Activated naive CD4-positive, alpha-beta T cell treated with Interleukin-2 at 50 U/mL for 16 hours (primary cell): ENCODE measurements around the gene TRAFD1.

Experiments
- DNase-seq: peaks from one replicate; pipeline ENCODE4 v3.0.0-alpha.2; 2020

Gene TRAFD1

DNA sequence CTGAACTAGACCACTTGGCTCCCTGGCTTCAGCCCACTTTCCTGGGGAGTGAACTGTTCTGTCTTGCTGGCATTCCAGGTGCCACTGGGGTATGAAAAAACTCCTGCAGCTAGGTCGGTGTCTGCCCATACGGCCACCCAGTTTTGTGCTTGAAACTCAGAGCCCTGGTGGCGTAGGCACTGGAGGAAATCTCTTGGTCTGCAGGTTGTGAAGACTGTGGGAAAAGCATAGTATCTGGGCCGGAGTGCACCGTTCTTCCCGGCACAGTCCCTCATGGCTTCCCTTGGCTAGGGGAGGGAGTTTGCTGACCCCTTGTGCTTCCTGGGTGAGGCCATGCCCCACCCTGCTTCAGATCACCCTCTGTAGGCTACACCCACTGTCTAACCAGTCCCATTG is 33.8 kb downstream of the TRAFD1 start:
- no peak for DNase-seq

GRCh38 chr12:112160611-112161010 is 35.3 kb downstream of the TRAFD1 start:
- DNase-seq, result no peak

GRCh38 chr12:112161711-112162110 is 36.4 kb downstream of the TRAFD1 start:
- no peak for DNase-seq

DNA sequence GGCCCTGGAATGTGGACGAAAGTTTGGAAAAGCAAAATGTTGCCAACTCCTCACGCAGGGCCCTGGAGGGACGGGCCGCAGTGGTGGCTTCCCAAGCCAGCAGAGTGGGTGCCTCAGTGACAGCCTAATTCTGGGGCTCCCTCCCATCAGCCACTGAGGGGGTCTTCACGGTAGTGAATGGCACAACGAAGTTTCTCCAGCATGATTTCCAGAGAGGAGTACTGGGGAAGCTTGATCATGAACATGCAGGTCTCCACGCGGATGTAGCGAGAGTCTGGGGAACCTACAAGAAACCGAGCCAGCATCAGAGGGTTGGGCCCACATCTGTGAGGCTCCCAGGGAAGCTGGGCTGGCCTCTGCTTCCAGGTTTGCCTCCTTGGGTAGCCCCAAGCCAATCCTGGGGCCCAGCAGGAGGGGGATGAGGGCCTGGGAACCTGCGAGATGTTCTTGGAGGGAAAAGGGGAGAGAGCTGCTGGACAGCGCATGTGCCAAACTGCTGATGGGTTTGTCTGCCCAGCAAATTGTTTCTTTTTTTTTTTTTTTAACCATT is 37.0 kb downstream of the TRAFD1 start:
- DNase-seq, result no peak

DNA sequence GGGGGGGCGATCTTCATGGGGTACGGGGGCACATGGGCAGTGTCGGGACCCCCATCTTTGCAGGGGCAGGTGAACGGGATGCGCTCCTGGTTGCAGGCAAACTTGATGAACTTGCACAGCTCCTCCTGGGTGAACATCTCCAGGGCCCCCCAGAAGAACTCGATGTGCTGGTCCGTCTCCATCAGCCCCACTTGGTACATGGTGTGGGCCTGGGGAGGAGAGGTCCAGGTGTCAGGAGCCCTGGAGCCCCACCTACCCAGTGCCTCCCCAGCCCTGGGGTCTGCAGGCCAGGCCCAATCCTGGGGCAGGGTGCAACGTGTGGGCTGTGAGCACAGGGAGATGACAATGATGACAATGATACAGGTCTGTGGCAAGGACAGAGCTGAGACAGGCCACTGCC is 37.7 kb downstream of the TRAFD1 start:
- no peak for DNase-seq

DNA sequence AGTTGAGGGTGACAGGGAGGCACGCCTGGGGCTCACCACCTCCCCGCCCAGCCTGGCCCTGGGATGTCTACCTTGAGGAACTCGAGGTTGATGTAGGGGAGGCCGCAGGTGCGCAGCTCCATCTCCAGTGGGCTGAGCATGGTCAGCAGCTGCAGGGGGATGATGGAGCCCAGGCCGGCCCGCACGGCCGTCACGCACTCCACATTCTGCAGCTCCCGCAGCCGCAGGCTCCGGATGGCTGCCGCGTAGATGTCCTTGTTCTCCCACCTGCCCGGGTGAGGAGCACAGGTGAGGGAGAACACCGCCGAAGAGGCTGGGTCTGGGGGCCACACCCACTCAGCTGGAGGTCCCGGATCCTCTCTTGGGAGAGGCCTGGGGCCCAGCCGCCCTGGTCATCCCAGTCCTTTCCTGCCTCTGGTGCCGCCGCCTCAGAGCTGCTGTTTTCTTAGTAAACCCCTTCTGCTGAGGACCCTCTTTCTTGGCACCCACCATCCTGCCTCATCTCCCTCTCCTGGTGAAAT is 38.2 kb downstream of the TRAFD1 start:
- DNase-seq, result no peak

DNA sequence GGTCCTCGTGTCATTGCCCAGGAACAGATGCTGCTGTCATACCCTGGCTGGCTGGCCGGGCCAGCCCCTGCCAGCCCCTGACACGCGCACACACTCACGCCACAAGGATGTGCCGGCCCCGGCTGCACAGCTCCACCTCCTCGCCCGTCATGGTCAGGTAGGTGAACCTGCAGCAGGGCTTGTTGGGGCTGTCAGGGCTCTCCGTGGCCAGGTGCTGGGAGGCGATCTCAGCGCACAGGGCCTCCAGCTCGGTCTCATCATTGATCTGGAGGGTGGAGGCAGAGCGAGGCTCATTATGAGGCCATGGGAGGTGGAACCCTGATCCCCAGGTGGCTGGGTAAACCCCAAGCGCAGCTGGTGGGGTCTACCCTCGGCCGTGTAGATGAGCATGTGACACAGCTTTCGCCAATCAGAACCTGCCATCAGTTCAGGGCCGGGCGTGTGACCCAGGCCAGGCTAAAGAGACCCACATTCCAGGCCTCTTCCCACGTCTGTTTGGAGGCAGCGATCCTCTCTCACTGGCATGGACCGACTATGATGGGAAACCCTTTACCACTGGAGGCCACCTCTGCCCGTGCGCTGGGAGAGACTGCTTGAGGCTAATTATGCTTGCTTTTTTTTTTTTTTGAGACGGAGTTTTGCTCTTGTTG is 38.8 kb downstream of the TRAFD1 start:
- DNase-seq, result no peak

GRCh38 chr12:112165624-112166023 is 40.3 kb downstream of the TRAFD1 start:
- DNase-seq, result no peak

- no peak for DNase-seq
These were observed 41.0 kb downstream of the TRAFD1 start for GRCh38 chr12:112166051-112167015.

- DNase-seq, result no peak
These were observed 41.7 kb downstream of the TRAFD1 start for GRCh38 chr12:112167031-112167461.

DNA sequence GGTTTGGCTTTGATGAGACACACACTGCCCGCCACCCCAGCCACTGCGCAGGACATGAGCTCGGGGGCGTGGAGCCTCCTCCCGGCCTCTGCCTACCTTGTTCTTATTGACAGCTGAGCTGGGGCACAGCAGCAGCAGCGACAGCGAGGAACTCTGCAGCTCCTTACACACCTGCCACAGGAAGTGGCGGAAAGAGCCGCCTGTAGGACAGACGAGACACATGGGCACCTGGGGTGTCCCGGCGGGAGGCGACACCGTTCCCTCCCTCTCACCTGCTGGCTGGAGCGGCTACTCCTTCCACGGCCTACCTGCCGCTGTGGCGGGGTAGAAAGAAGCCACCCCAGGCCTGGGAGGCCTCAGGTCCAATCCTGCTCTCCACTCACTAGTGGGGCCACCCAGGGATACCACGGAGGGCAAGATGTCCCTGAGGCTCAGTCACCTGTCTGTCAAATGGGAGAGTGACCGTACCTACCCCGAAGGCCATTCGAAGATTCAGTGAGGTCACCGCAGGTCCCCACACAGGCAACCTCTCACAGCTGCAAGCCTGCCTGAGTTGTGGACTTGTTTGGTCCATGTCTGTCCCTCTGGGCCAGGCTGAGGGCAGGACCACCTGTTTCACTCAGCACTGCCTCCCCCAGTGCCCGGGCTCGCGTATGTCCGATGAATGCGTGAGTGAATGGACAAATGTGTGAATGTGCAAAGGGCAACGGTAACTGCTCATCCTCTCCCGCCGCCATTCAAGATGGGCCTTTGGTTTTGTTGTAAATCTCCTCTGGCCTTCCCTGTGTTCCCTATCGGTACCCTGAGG is 42.6 kb downstream of the TRAFD1 start:
- no peak for DNase-seq

DNA sequence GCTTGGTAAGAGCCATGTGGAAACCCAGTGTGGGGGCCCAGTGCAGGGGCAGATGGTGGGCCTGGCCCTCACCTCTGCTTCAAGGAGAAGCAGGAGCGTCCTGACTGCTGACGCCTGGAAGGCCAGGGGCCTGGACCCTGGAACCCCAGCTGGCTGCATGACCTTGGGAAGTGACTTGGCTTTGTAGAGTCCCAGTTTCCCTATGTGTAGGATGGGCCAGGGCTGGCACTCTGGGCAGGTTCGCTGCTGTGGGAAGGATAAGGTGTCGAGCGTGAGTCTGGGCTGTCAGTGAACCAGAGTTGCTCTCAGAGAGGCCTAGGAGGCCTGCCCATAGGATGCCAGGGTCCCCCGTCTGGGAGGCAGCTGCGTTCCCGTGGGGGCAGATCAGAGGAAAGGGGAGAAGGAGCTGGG is 43.2 kb downstream of the TRAFD1 start:
- no peak for DNase-seq

- no peak for DNase-seq
These were observed 44.0 kb downstream of the TRAFD1 start for GRCh38 chr12:112169161-112169872.

DNA sequence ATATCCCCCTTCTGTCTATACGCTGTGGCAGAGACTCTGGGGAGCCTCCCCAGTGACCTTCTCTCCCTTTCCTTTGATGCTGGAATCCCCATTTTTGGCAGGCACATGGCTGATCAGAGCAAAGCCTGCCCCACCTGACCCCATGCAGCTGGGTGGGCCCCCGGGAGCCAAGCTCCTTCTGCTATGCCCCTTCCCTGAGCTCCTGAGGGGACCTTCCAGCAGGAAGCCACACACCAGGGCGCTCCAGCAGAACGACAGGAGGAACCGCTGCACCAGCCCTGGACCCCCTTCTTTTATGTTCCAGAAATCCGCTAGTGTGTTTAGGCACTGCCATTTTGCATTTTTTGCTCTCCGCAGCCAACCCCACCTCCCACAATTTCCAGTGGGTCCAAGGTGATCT is 44.6 kb downstream of the TRAFD1 start:
- no peak for DNase-seq

DNA sequence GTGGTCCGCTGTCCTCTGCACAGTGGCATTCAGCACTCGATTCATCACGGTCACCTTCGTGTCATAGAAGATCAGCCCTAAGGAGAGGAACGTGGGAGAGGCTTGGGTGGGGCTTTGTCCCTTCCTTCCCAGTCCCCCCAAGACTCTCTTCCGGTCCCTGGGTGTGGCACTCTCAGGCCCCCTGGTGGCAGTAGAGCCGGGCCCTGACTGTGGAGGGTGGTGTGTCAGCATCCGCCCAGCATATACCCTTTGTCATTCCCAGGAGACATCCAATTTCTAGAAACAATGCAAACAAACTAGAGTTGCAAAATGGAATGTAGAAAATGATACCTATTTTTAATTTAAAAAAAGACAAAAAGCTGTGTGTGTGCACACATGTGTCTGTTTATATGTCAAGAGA is 45.0 kb downstream of the TRAFD1 start:
- DNase-seq, result peak; percentile 27

DNA sequence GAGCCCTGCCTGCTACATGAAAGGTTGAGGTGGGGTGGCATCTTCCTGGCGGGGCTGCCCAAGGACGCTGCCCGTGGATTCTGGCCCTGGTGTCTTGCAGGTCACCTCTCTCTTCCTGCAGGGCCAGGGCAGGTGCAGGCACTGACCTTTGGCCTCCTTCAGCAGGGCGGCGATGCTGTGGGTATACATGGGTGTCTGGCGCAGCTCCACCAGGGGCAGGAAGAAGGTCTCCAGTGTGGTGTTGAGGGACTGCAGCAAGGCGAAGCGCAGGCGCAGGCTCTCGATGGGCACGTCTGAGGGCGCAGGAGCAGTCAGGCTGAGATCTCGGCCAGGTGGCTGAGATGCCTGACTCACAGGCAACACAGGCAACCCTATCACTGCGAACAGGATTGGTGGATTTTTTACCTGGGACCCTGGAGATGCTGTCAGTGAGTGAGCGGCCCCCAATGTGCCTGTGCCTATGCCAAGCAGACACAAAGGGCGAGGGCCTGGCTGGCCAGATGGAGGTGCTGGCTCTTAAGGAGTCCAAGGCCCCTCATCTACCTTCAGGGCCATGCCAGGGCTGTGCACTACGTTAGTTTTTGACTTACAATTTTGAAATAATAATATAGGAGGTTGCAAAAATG is 45.7 kb downstream of the TRAFD1 start:
- DNase-seq, result no peak

DNA sequence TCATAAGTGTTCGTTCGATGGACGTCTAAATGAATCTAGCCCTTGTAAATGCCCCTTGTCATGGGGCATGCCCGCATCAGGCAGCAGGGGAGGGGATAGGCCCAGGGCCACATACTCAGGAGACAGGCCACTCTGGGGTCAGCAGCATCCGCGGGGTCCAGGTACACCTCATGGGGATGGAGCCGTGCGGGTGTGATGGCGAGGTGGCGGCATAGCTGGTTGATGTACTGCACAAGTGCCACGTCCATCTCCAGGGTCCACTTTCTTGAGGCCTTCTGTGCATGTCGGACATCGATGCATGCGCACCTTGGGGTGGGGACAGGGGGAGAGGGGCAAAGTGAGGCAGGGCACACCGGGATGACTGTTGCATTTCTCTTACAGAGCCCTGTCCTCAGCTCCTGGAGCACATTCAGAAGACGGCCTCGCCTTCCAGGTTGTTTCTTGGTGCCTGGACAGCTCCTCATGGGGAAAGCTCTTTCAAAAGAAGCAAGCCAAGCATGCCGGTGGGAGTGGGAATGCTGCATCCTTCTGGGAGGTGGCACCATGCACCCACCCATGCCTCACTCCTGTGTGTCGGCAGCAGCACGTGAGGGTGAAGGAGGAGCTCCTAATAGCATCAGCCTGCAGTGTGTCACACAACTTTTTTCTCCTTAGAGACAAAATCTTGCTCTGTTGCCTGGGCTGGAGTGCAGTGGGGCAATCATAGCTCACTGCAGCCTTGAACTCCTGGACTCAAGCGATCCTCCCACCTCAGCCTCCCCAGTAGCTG is 47.4 kb downstream of the TRAFD1 start:
- DNase-seq, result no peak

GRCh38 chr12:112175361-112176155 is 50.2 kb downstream of the TRAFD1 start:
- no peak for DNase-seq

- DNase-seq, result no peak
These were observed 51.1 kb downstream of the TRAFD1 start for GRCh38 chr12:112176321-112177010.
